ENCODE measurements around the gene SIRT7. TPM values are rescaled to one million over a fixed set of nuclear protein-coding genes. Genes with fewer than 3 reads are reported as not detected.
A peak's percentile ranks its signal among the peaks of the same experiment; 100 is the strongest.
"Not testable (repeated sequence)": the region's sequence is repeated elsewhere in the genome, so short reads cannot be mapped to it uniquely, and the experiment has no call there.

Gene SIRT7
- total RNA-seq, 1 experiment from 2014 or later: 24.2 TPM

- no peak for TF ChIP-seq PREB (CRISPR knock-in tag; IDR thresholded peaks at IDR 0.05; ENCODE audit: borderline replicate concordance)
- no peak for TF ChIP-seq ZNF423 (CRISPR knock-in tag; IDR thresholded peaks at IDR 0.05)
- no peak for TF ChIP-seq CREM (CRISPR knock-in tag; IDR thresholded peaks at IDR 0.05)
- no peak for TF ChIP-seq IRF1 (CRISPR knock-in tag; IDR thresholded peaks at IDR 0.05)
These were observed 1.0 kb upstream of the SIRT7 start (continued) for GRCh38 chr17:81918832-81919545.

GRCh38 chr17:81918333-81918669, 325 bp upstream of the SIRT7 start:
- not testable (repeated sequence) for H3K9me3 Mint-ChIP-seq; DNase-seq (ENCODE audit: low spot score); H3K27me3 Mint-ChIP-seq (ENCODE audit: low read depth)
- ChIA-PET CTCF (interaction anchor here (1.3 kb wide), 1 partner anchor 183 kb away, joined by 3 read pairs; no protein-coding TSS in a partner anchor), POLR2A (interaction anchor here (1.2 kb wide), 1 partner anchor 49 kb away, joined by 5 read pairs; no protein-coding TSS in a partner anchor)
- ATAC-seq: peak; percentile 29
- peak overlapping the region; percentile 70 for H3K4me3 Mint-ChIP-seq
- H3K27ac Mint-ChIP-seq: peak overlapping the region; percentile 93
- H3K4me1 Mint-ChIP-seq: peaks cover 18% of the 10 kb centered on the region
- H3K36me3 Mint-ChIP-seq: peaks cover 19% of the 10 kb centered on the region

GRCh38 chr17:81916234-81917001, 1.6 kb downstream of the SIRT7 start:
- H3K27ac Mint-ChIP-seq: peak overlapping the region; percentile 73
- no peak for TF ChIP-seq ESRRA (CRISPR knock-in tag; IDR thresholded peaks at IDR 0.05; ENCODE audit: borderline replicate concordance)
- TF ChIP-seq ZNF317 (CRISPR knock-in tag; IDR thresholded peaks at IDR 0.05; ENCODE audit: borderline replicate concordance, low read depth): no peak
- no peak for TF ChIP-seq IRF1 (CRISPR knock-in tag; IDR thresholded peaks at IDR 0.05)
- TF ChIP-seq ZNF138 (CRISPR knock-in tag; conservative IDR thresholded peaks at IDR 0.05): no peak
- no peak for TF ChIP-seq GABPB1 (CRISPR knock-in tag; IDR thresholded peaks at IDR 0.05)
- TF ChIP-seq TEAD1 (CRISPR knock-in tag; IDR thresholded peaks at IDR 0.05): no peak
- TF ChIP-seq ATF1 (CRISPR knock-in tag; IDR thresholded peaks at IDR 0.05): no peak
- no peak for TF ChIP-seq NR2C2 (CRISPR knock-in tag; IDR thresholded peaks at IDR 0.05)
- no peak for TF ChIP-seq ZNF532 (CRISPR knock-in tag; IDR thresholded peaks at IDR 0.05; ENCODE audit: borderline replicate concordance)
- no peak for TF ChIP-seq FOXK1 (CRISPR knock-in tag; IDR thresholded peaks at IDR 0.05)
- no peak for TF ChIP-seq ZNF423 (CRISPR knock-in tag; IDR thresholded peaks at IDR 0.05)
- no peak for TF ChIP-seq CREM (CRISPR knock-in tag; IDR thresholded peaks at IDR 0.05)
- H3K27me3 Mint-ChIP-seq (ENCODE audit: low read depth): no peaks in the 10 kb centered on the region
- ChIA-PET POLR2A (interaction anchor here (0.6 to 1.7 kb wide), 4 partner anchors 11 to 104 kb away, joined by 4 to 11 read pairs (median 4); partner anchors contain the start of gene MAFG), CTCF (interaction anchor here (0.7 to 1.5 kb wide), 8 partner anchors 12 to 114 kb away, joined by 3 to 6 read pairs (median 4); partner anchors contain the start of genes MAFG and MCRIP1)
- peak overlapping the region; percentile 80 for H3K4me3 Mint-ChIP-seq
- H3K9me3 Mint-ChIP-seq: no peaks in the 10 kb centered on the region
- H3K36me3 Mint-ChIP-seq: peaks cover 20% of the 10 kb centered on the region
- DNase-seq (ENCODE audit: low spot score) (no peak), ATAC-seq (no peak)
- H3K4me1 Mint-ChIP-seq: peaks cover 13% of the 10 kb centered on the region
